ENCODE data around the gene FBH1.
"Not testable (repeated sequence)": the region's sequence is repeated elsewhere in the genome, so short reads cannot be mapped to it uniquely, and the experiment has no call there.

FBH1 gene

DNA sequence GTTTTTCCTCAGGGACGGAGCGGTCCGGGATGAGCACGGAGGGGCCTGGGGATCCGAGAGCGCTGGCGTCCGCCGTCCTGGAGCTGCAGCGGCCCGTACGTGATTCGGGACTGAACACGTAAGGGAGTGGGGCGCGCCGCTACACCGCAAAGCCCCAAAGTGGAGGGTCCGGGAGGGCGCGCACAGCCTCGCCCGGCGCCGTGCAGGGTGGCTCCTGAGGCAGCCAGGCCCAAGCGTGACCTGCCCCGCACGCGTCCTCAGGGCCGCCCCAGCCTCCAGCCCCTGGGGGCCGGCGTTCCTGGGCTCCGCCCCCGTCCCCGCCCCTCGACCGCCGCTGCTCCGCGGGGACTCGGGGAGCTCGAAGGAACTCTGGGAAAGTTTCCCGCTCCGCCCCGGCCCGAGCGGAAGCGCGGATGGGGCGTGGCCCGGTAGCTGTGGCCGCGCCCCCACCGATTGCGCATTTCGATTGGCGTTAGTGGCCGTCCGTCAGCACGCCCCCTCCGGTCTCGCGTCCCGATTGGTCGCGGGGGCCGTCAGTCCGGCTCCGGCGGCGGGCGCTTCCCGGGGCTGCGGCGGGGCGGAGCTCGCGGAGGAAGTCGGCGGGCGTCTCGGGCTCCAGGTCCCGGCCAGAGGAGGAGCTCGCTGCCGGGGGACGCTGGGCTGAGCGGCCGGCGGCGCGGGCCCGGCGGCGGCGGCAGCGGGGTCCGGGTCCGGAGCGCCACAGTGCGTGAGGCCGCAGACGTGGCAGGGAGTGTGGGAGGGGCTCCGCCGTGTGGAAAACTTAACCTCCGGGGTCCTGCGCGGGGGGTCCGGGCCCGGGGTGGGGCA, at the start of gene FBH1, which contains the start of gene ANKRD16:
TSS of gene FBH1 (plus strand) at position 620 of the 828 bp plus-strand sequence. CDS start at position 723, 103 bp downstream.
TSS of gene ANKRD16 (minus strand) at position 270 of the 828 bp plus-strand sequence. CDS start 539 bp downstream, outside the sequence.
- peak; percentile 95 to 99 (median 97) for DNase-seq (ENCODE audit: low read depth in 3 of 3)

- no peak for DNase-seq (ENCODE audit: low read depth in 3 of 3)
Observed at GRCh38 chr10:5840314-5841307, 49.4 kb upstream of the FBH1 start.

DNA sequence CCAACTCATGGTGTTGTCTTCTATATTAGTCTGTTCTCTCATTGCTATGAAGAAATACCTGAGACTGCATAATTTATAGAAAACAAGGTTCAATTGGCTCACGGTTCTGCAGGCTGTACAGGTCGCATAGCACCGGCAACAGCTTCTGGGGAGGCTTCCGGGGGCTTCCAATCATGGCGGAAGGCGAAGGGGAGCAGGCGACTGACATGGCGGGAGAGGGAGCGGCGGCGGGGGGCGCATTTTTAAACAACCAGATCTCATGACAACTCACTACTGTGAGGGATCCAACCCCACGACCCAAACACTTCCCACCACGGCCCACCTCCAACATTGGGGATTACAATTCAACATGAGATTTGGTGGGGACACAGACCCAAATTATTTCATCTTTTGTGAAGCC, 48.1 kb upstream of the FBH1 start:
- no peak for DNase-seq (ENCODE audit: low read depth in 3 of 3)

DNA sequence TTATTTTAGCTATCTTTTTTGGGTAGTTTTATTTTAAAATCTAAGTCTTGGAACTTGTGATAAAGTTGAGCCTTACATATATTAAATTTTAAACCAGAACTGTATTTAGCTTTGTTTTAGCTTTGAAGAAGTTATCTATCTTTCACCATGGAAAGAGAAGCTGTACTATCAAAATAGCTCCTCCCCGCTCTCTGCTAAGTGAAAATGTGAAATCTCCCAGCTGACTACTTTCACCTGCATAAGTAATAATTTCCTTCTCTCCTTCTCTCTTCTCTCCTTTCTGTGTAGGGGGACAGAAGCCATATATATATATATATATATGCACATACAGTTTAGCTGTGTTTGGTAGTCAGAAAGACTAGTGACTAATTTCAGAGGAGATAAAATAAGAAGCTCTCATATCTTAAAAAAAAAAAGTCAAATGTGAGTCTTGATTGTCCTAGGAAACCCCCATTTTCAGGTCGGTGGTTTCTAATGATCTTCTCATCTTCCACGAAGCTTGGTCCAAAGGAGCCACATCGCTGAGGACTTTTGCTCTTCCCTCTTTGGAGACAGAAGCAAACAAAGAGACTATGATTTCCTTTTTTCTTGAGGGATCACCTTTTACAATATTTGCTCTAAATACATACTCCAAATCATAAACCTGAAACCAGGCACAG, 46.2 kb upstream of the FBH1 start:
- DNase-seq (ENCODE audit: low read depth in 3 of 3): no peak

- no peak for DNase-seq (ENCODE audit: low read depth in 3 of 3)
Observed at GRCh38 chr10:5844345-5845055, 45.5 kb upstream of the FBH1 start.

DNA sequence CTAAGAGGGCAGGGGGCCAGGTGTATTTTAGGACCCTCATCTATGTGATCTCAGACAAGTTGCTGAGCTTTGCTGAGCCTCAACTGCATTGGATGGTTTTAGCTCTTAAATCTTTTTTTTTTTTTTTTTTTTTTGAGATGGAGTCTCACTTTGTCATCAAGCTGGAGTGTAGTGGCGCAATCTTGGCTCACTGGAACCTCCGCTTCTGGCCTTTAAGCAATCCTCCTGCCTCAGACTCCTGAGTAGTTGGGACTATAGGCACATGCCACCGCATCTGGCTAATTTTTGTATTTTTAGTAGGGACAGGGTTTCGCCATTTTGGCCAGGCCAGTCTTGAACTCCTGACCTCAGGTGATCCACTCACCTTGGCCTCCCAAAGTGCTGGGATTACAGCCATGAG, 43.4 kb upstream of the FBH1 start:
- not testable (repeated sequence) for DNase-seq (ENCODE audit: low read depth in 3 of 3)

- DNase-seq (ENCODE audit: low read depth in 3 of 3): no peak
Observed at GRCh38 chr10:5854131-5854475, 35.9 kb upstream of the FBH1 start.

GRCh38 chr10:5855979-5856700, 33.9 kb upstream of the FBH1 start:
- DNase-seq (ENCODE audit: low read depth in 3 of 3): no peak

GRCh38 chr10:5856701-5857004, 33.4 kb upstream of the FBH1 start:
- no peak for DNase-seq (ENCODE audit: low read depth in 3 of 3)

GRCh38 chr10:5858811-5859210, 31.2 kb upstream of the FBH1 start:
- DNase-seq (ENCODE audit: low read depth in 3 of 3): no peak

DNA sequence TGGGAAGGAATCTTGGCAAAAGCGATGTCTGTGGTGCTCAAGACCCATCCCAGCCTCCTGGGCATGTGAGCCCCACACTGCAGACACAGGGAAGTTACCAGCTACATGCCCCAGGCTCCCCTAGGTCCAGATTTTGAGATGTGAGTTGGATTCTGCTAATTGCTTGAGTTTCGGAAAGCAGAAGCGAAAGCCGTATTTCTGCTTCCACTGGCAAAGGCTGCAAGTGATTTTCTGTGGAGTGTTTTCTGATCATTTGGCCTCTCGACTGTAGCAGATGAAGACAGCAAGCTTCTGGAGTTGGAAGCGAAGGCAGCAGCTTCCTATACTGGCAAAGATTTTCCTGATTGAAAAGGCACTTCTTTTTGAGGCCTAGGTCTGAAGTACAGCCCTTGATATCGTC, 30.0 kb upstream of the FBH1 start:
- no peak for DNase-seq (ENCODE audit: low read depth in 3 of 3)

GRCh38 chr10:5862360-5862961, 27.6 kb upstream of the FBH1 start:
- DNase-seq (ENCODE audit: low read depth in 3 of 3): no peak

- not testable (repeated sequence) for DNase-seq (ENCODE audit: low read depth in 3 of 3)
Observed at GRCh38 chr10:5862981-5863685, 26.9 kb upstream of the FBH1 start.

DNA sequence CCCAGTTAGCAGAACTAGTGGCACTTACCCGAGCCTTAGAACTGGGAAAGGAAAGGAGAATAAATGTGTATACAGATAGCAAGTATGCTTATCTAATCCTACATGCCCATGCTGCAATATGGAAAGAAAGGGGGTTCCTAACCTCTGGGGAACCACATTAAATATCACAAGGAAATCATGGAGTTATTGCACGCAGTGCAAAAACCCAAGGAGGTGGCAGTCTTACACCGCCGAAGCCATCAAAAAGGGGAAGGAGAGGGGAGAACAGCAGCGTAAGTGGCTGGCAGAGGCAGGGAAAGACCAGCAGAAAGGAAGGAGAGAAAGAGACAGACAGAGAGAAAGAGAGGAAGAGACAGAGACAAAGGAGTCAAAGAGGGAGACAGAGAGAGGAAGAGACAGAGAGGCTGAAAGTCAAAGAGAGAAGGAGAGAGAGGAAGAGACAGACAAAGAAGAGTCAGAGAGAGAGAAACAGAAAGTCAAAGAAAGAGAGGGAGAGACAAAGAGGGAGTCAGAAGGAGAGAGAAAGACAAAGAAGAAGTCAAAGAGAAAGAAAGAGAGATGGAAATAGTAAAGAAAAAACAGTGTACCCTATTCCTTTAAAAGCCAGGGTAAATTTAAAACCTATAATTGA, 23.5 kb upstream of the FBH1 start:
- DNase-seq (ENCODE audit: low read depth in 3 of 3): not testable (repeated sequence)

DNA sequence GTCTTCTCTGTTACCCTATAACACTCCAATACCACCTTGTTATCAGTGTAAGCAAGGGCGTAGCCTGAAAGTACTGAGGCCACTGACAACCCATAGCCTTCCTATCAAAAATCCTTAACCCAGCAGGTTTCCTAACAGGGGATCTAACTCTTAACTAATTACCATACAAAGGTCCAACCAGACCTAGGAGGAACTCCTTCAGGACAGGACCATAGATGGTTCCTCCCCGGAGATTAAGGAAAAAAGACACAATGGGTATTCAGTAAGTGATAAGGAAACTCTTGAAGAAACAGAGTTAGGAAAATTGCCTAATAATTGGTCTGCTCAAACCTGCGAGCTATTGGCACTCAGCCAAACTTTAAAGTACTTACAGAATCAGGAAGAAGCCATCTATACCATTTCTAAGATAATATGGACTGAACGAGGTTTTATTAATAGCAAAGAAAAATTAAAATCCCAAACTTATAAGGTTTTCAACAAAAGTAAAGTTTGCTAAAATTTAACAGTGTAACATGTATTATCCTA, 22.9 kb upstream of the FBH1 start:
- not testable (repeated sequence) for DNase-seq (ENCODE audit: low read depth in 3 of 3)

GRCh38 chr10:5868383-5868782, 21.7 kb upstream of the FBH1 start:
- DNase-seq (ENCODE audit: low read depth in 3 of 3): not testable (repeated sequence)

- DNase-seq (ENCODE audit: low read depth in 3 of 3): no peak
Observed at GRCh38 chr10:5869156-5869555, 20.9 kb upstream of the FBH1 start.

GRCh38 chr10:5871596-5871995, 18.4 kb upstream of the FBH1 start:
- DNase-seq (ENCODE audit: low read depth in 3 of 3): no peak

DNA sequence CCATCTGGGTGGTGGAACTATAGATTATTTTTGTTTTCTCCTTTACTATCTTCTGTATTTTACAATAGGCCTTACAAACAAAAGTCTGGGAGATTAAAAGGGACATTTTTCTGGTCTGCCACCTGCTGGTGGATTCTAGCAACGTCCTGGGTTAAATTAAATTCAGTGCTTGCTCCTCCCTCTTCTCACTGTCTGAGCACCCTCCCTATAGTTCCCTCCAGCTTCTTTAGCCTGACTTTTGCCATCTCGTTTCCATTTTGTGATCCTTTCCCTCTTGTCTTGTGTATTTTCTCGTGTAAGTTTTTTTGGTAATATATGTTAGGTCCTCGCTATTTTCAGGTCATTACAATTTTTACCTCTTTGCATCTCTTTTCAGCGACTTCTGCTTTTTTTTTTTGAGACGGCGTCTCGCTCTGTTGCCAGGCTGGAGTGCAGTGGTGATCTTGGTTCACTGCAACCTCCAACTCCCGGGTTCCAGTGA, 16.5 kb upstream of the FBH1 start:
- DNase-seq (ENCODE audit: low read depth in 3 of 3): peak; percentile 40 to 45 (median 44)
